Thoracic aorta (tissue), 2 donors: Measurements from ENCODE around the gene NHS. TPM values are rescaled to one million over a fixed set of nuclear protein-coding genes. Genes with fewer than 3 reads are reported as not detected.

Source experiments
- ATAC-seq: fragments of 150-250 bp; one replicate; pipeline ENCODE4 v1.8.0; 2017; ENCODE audit warnings: low read depth; ENCODE audit not compliant: insufficient number of reproducible peaks, low FRiP score
- DNase-seq: peaks from one replicate; pipeline ENCODE4 v3.0.0-alpha.2; 2020; ENCODE audit warnings: low spot score
- H3K27ac ChIP-seq, 2 donors: fragments of 200-600 bp; sonication (generic); 1 replicate in 1 of 2; 2 replicates in 1 of 2; pipeline ENCODE4 v1.5.1; 2016; ENCODE audit warnings: mild to moderate bottlenecking in 2 of 2, moderate library complexity in 2 of 2
- H3K27me3 ChIP-seq: fragments of 200-600 bp; sonication (generic); replicated peaks from 2 replicates; pipeline ENCODE4 v1.6.0; 2016; ENCODE audit warnings: mild to moderate bottlenecking; ENCODE audit not compliant: insufficient read depth
- H3K36me3 ChIP-seq: fragments of 200-600 bp; sonication (generic); one replicate; pipeline ENCODE4 v1.5.1; 2016
- H3K4me1 ChIP-seq, 2 donors: fragments of 200-600 bp; sonication (generic); 1 replicate in 1 of 2; 2 replicates in 1 of 2; pipeline versions ENCODE4 v1.5.1 to v1.6.0; 2016; ENCODE audit warnings: low read depth in 2 of 2, mild to moderate bottlenecking in 1 of 2; ENCODE audit not compliant: control insufficient read depth in 1 of 2
- H3K4me3 ChIP-seq: fragments of 200-600 bp; sonication (generic); 2 replicates; pipeline ENCODE4 v1.5.1; 2016; ENCODE audit warnings: mild to moderate bottlenecking
- H3K9me3 ChIP-seq: fragments of 200-600 bp; sonication (generic); 2 replicates; pipeline ENCODE4 v1.5.1; 2016
- CTCF ChIP-seq: fragments of 200-600 bp; sonication (generic); IDR thresholded peaks from one replicate; pipeline ENCODE4 v1.5.1; 2019; ENCODE audit warnings: antibody characterized with exemption
- total RNA-seq, 2 donors: library from RNA; depleted of rRNA; stranded (reverse); fragments of >200 nt; gene quantifications; one replicate each; pipeline versions ENCODE4 v1.1.0 to v1.2.3, GENCODE V29; 2016

The NHS gene
- total RNA-seq, 2 donors from 2014 or later = 23.3 to 29.6 TPM

- Histone ChIP-seq H3K27ac (no peak overlapping the region), H3K9me3 (no peaks in the 10 kb centered on the region), H3K27me3 (no peaks in the 10 kb centered on the region), H3K36me3 (no peaks in the 10 kb centered on the region), H3K4me1 (peaks cover 0 to 12% of the 10 kb centered on the region in 2 donors), H3K4me3 (no peak overlapping the region)
- ATAC-seq (no peak), DNase-seq (no peak)
- no peak for TF ChIP-seq CTCF
These were observed 162.8 kb downstream of the NHS start for GRCh38 chrX:17537723-17538243.

- Histone ChIP-seq H3K27me3 (no peaks in the 10 kb centered on the region), H3K4me3 (no peak overlapping the region), H3K9me3 (no peaks in the 10 kb centered on the region), H3K27ac (no peak overlapping the region), H3K4me1 (peaks cover 0 to 12% of the 10 kb centered on the region in 2 donors), H3K36me3 (no peaks in the 10 kb centered on the region)
- ATAC-seq = no peak
- TF ChIP-seq CTCF = no peak
- no peak for DNase-seq
These were observed 167.1 kb downstream of the NHS start for GRCh38 chrX:17542123-17542522.

GRCh38 chrX:17544821-17545220, 169.8 kb downstream of the NHS start:
- DNase-seq (no peak), ATAC-seq (no peak)
- no peaks in the 10 kb centered on the region for H3K27me3 ChIP-seq
- no peak for TF ChIP-seq CTCF
- no peaks in the 10 kb centered on the region for H3K9me3 ChIP-seq
- H3K4me1 ChIP-seq = peaks cover 4 to 12% of the 10 kb centered on the region in 2 donors
- no peak overlapping the region for H3K27ac ChIP-seq
- H3K36me3 ChIP-seq = no peaks in the 10 kb centered on the region
- H3K4me3 ChIP-seq = no peak overlapping the region

GRCh38 chrX:17546356-17546755, 171.4 kb downstream of the NHS start:
- Histone ChIP-seq H3K4me3 (no peak overlapping the region), H3K36me3 (no peaks in the 10 kb centered on the region), H3K27me3 (no peaks in the 10 kb centered on the region), H3K9me3 (no peaks in the 10 kb centered on the region), H3K27ac (no peak overlapping the region), H3K4me1 (peaks cover 4 to 12% of the 10 kb centered on the region in 2 donors)
- TF ChIP-seq CTCF = no peak
- ATAC-seq (no peak), DNase-seq (no peak)

GRCh38 chrX:17547658-17548057, 172.7 kb downstream of the NHS start:
- Histone ChIP-seq H3K4me3 (no peak overlapping the region), H3K36me3 (no peaks in the 10 kb centered on the region), H3K9me3 (no peaks in the 10 kb centered on the region), H3K4me1 (peaks cover 4 to 10% of the 10 kb centered on the region in 2 donors), H3K27ac (no peak overlapping the region), H3K27me3 (no peaks in the 10 kb centered on the region)
- TF ChIP-seq CTCF = no peak
- no peak for DNase-seq
- no peak for ATAC-seq
